CD14-positive monocyte (primary cell): ENCODE measurements around the gene INF2. TPM values are rescaled to one million over a fixed set of nuclear protein-coding genes. Genes with fewer than 3 reads are reported as not detected.
A peak's percentile ranks its signal among the peaks of the same experiment; 100 is the strongest.

Experiments used
- DNase-seq, 3 donors: peaks; one replicate each; pipeline ENCODE4 v3.0.0-alpha.2; 2011 to 2022
- H2AFZ ChIP-seq: 2 replicates; pipeline ENCODE4 v1.6.0; 2012; ENCODE audit warnings: mild to moderate bottlenecking, low read depth, low read length, inconsistent platforms; ENCODE audit not compliant: insufficient read depth, poor library complexity, severe bottlenecking
- H3K27ac ChIP-seq, 2 donors: 1 replicate in 1 of 2; 2 replicates in 1 of 2; pipeline ENCODE4 v1.5.1; 2012 to 2013; ENCODE audit warnings: low read length in 2 of 2, control low read depth in 1 of 2, inconsistent platforms in 1 of 2, low read depth in 1 of 2, mild to moderate bottlenecking in 1 of 2
- H3K27me3 ChIP-seq, 2 donors: one replicate each; pipeline versions ENCODE4 v1.6.0 to v1.6.1; 2011 to 2013; ENCODE audit warnings: low read length in 2 of 2; ENCODE audit not compliant: control insufficient read depth in 2 of 2, insufficient read depth in 2 of 2
- H3K36me3 ChIP-seq, 2 donors: replicated peaks in 1 of 2; 1 replicate in 1 of 2; 2 replicates in 1 of 2; pipeline versions ENCODE4 v1.5.1 to v1.6.1; 2012 to 2013; ENCODE audit warnings: low read length in 2 of 2, control low read depth in 1 of 2, inconsistent platforms in 1 of 2, mild to moderate bottlenecking in 1 of 2; ENCODE audit not compliant: insufficient read depth in 2 of 2, control insufficient read depth in 1 of 2
- H3K4me1 ChIP-seq, 2 donors: 1 replicate in 1 of 2; 2 replicates in 1 of 2; pipeline versions ENCODE4 v1.5.1 to v1.6.1; 2012 to 2013; ENCODE audit warnings: low read length in 2 of 2, control low read depth in 1 of 2, inconsistent platforms in 1 of 2, mild to moderate bottlenecking in 1 of 2, moderate library complexity in 1 of 2; ENCODE audit not compliant: insufficient read depth in 2 of 2, control insufficient read depth in 1 of 2
- H3K4me2 ChIP-seq: replicated peaks from 2 replicates; pipeline ENCODE3; 2012; ENCODE audit warnings: low read length, moderate library complexity, mild to moderate bottlenecking; ENCODE audit not compliant: poor library complexity, severe bottlenecking; ENCODE audit errors: extremely low read depth
- H3K4me3 ChIP-seq, 3 experiments: fragments of 200-600 bp in 1 of 3; sonication (generic) in 1 of 3; replicated peaks in 1 of 3; 1 replicate in 2 of 3; 2 replicates in 1 of 3; pipeline ENCODE4 v1.5.1; 2011 to 2013; ENCODE audit warnings: low read length in 3 of 3, mild to moderate bottlenecking in 3 of 3, control low read depth in 2 of 3, low read depth in 2 of 3, inconsistent platforms in 1 of 3, moderate library complexity in 1 of 3
- H3K79me2 ChIP-seq: 2 replicates; pipeline ENCODE4 v1.6.0; 2012; ENCODE audit warnings: mild to moderate bottlenecking, control low read depth, inconsistent platforms, low read length, moderate library complexity; ENCODE audit not compliant: insufficient read depth
- H3K9ac ChIP-seq: 2 replicates; pipeline ENCODE4 v1.6.0; 2017; ENCODE audit warnings: low read length, mild to moderate bottlenecking; ENCODE audit not compliant: insufficient read depth, poor library complexity, severe bottlenecking
- H3K9me3 ChIP-seq, 2 donors: replicated peaks in 1 of 2; 1 replicate in 1 of 2; 2 replicates in 1 of 2; pipeline versions ENCODE4 v1.5.1 to v1.6.1; 2012 to 2013; ENCODE audit warnings: low read length in 2 of 2, control low read depth in 1 of 2; ENCODE audit not compliant: control insufficient read depth in 1 of 2, insufficient read depth in 1 of 2
- H4K20me1 ChIP-seq: 2 replicates; pipeline ENCODE4 v1.6.0; 2012; ENCODE audit warnings: mild to moderate bottlenecking, low read length, control low read depth, moderate library complexity; ENCODE audit not compliant: insufficient read depth
- H3K27ac Mint-ChIP-seq, 7 donors: one replicate each; pipeline ENCODE4 v1.8.0; 2020; ENCODE audit warnings: mild to moderate bottlenecking in 7 of 7, mixed read lengths in 7 of 7, moderate library complexity in 6 of 7, inconsistent platforms in 2 of 7
- H3K27me3 Mint-ChIP-seq, 3 donors: one replicate each; pipeline ENCODE4 v1.8.0; 2021 to 2022; ENCODE audit warnings: low read depth in 3 of 3, mild to moderate bottlenecking in 3 of 3, mixed read lengths in 3 of 3, moderate library complexity in 3 of 3, inconsistent platforms in 1 of 3
- H3K36me3 Mint-ChIP-seq, 2 donors: one replicate each; pipeline ENCODE4 v1.8.0; 2020; ENCODE audit warnings: mixed read lengths in 2 of 2, inconsistent platforms in 1 of 2, mild to moderate bottlenecking in 1 of 2
- H3K4me1 Mint-ChIP-seq: one replicate; pipeline ENCODE4 v1.8.0; 2020; ENCODE audit warnings: mild to moderate bottlenecking, mixed read lengths
- H3K4me3 Mint-ChIP-seq, 2 donors: one replicate each; pipeline ENCODE4 v1.8.0; 2020; ENCODE audit warnings: mild to moderate bottlenecking in 2 of 2, mixed read lengths in 2 of 2, moderate library complexity in 1 of 2
- H3K9me3 Mint-ChIP-seq, 7 donors: one replicate each; pipeline ENCODE4 v1.8.0; 2020 to 2022; ENCODE audit warnings: mixed read lengths in 7 of 7, mild to moderate bottlenecking in 6 of 7, moderate library complexity in 6 of 7, inconsistent platforms in 2 of 7
- WGBS: methylation state at CpG from one replicate; pipeline ENCODE4 v1.1.5; 2013; ENCODE audit warnings: missing lambda C conversion rate; ENCODE audit not compliant: insufficient coverage; 5-methylcytosine and 5-hydroxymethylcytosine counted together
- intact Hi-C, 2 donors: fragments of 100-400 bp; cut with micrococcal nuclease; formaldehyde crosslinking; loops; one replicate each; pipeline versions ENCODE4 v1.15.0 to v1.15.1; 2023
- polyA plus RNA-seq, 3 donors: library from polyadenylated mRNA; depleted of rRNA in 1 of 3; unstranded in 2 of 3; stranded (reverse) in 1 of 3; fragments of 300-500 nt in 2 of 3; fragments of >200 nt in 1 of 3; fragmentation: Illumina TruSeq in 2 of 3; gene quantifications; 1 replicate in 2 of 3; 2 replicates in 1 of 3; pipeline ENCODE4 v1.2.3, GENCODE V29; 2012 to 2021
- TF ChIP-seq, protein P1 (sequence below): fragments of 200-600 bp; IDR thresholded peaks from one replicate; pipeline ENCODE4 v1.8.0; 2022; ENCODE audit warnings: antibody characterized with exemption, mild to moderate bottlenecking

INF2 gene
- polyA plus RNA-seq, 3 donors, result 2.9 to 23.3 (median 3.8) TPM

DNA sequence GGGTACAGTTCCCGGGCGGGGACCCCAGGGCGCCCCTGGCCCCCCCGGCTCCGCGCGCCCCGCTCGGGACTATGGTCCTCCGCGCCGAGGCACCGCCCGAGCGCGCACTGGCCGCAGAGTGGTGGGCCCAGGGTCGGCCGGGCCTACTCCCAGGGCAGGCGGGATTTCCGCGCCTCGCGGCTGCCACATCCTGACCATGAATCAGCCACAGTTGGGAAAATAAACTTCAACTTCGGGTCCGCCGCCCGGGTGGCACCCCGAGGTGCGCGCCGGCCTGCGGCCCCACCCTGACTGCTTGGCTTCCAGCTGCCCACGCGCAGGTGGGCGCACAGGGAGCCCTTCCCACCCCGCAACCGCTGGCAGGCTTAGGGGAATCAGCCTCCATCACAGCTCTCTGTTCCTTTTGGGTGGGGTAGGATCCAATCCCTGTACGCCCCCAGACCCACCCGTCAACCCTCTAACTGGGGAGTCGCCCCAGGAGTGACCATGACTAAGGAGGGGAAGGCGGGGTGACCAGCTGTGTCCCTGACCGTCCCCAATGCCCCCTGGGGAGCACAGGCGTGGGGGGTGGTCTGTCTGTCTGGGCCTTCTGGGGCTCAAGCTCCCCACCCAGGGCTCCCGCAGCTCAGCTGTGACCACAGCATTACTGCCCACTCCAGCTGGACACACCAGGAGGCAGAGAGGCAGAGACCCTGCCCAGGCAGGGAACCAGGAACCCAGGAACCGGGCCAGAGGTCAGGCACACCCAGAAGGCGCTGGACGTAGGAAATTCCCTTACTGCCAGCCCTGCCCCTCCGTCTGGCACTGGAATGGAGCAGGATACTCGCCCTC is 678 bp downstream of the INF2 start:
- peak in 1 of 3 donors; percentile 46 for DNase-seq
- H3K4me2 ChIP-seq, result peak overlapping the region; percentile 95
- Mint-ChIP-seq H3K4me3 (peak overlapping the region; percentile 78 to 83), H3K9me3 (no peaks in the 10 kb centered on the region), H3K36me3 (no peaks in the 10 kb centered on the region), H3K4me1 (peaks cover 46% of the 10 kb centered on the region), H3K27ac (peak overlapping the region in 1 of 7 donors; percentile 58), H3K27me3 (peaks cover 9 to 13% (median 10%) of the 10 kb centered on the region in 3 donors)
- peaks cover 0 to 13% of the 10 kb centered on the region in 2 donors for H3K27me3 ChIP-seq
- no peaks in the 10 kb centered on the region for H3K36me3 ChIP-seq
- peak overlapping the region; percentile 70 for H2AFZ ChIP-seq
- peaks cover 22% of the 10 kb centered on the region for H3K79me2 ChIP-seq
- H3K9ac ChIP-seq, result peak overlapping the region; percentile 76
- peaks cover 40% of the 10 kb centered on the region for H4K20me1 ChIP-seq
- intact Hi-C loops, result no loop called here
- H3K9me3 ChIP-seq, result no peaks in the 10 kb centered on the region
- WGBS, result 10% methylated on average over 40 of the region's 50 CpGs
- H3K4me3 ChIP-seq, result peak overlapping the region; percentile 42 to 85 (median 53)
- TF ChIP-seq, protein P1, sequence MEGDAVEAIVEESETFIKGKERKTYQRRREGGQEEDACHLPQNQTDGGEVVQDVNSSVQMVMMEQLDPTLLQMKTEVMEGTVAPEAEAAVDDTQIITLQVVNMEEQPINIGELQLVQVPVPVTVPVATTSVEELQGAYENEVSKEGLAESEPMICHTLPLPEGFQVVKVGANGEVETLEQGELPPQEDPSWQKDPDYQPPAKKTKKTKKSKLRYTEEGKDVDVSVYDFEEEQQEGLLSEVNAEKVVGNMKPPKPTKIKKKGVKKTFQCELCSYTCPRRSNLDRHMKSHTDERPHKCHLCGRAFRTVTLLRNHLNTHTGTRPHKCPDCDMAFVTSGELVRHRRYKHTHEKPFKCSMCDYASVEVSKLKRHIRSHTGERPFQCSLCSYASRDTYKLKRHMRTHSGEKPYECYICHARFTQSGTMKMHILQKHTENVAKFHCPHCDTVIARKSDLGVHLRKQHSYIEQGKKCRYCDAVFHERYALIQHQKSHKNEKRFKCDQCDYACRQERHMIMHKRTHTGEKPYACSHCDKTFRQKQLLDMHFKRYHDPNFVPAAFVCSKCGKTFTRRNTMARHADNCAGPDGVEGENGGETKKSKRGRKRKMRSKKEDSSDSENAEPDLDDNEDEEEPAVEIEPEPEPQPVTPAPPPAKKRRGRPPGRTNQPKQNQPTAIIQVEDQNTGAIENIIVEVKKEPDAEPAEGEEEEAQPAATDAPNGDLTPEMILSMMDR, result no peak
- H3K4me1 ChIP-seq, result peaks cover 37 to 62% of the 10 kb centered on the region in 2 donors
- H3K27ac ChIP-seq, result peak overlapping the region in 1 of 2 donors; percentile 61

DNA sequence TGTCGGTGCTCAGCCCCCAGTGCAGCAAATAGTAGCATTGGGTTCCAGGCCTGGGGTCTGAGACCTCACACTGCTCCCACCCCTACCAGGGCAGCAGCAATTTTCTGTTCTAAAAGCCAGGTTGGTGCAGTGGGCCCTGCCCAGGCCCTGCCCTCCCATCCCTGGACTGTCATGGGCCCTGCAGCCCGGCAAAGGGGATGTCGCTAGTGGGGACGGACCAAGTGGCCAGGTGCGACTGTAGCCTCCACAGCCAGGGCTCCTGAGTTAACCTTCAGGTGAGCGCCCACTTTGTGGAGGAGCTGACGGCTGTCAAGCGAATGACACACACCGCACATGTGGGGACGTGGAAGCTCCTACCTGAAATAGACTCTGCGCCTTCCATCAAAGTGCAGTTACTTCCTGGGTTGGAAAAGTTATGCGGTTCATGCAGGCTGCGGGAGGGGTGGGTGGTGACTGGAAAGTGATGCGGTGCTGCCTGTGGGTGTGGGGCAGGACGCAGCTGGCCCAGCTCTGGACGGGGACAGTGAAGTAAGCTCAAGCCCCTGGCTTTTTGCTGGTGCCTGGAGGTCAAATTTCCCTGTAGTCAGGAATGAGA is 1.5 kb downstream of the INF2 start:
- H4K20me1 ChIP-seq, result peaks cover 49% of the 10 kb centered on the region
- peak overlapping the region; percentile 95 for H3K4me2 ChIP-seq
- H3K27me3 ChIP-seq, result peaks cover 0 to 13% of the 10 kb centered on the region in 2 donors
- Mint-ChIP-seq H3K27me3 (peaks cover 10 to 12% (median 12%) of the 10 kb centered on the region in 3 donors), H3K9me3 (no peaks in the 10 kb centered on the region), H3K27ac (peak overlapping the region in 1 of 7 donors; percentile 52), H3K4me3 (peak overlapping the region in 1 of 2 donors; percentile 78), H3K36me3 (peaks cover 1 to 2% of the 10 kb centered on the region in 2 donors), H3K4me1 (peaks cover 52% of the 10 kb centered on the region)
- TF ChIP-seq, protein P1, result no peak
- no peak overlapping the region for H3K27ac ChIP-seq
- H2AFZ ChIP-seq, result no peak overlapping the region
- H3K9ac ChIP-seq, result peak overlapping the region; percentile 76
- DNase-seq, result no peak
- intact Hi-C loops, result no loop called here
- no peaks in the 10 kb centered on the region for H3K9me3 ChIP-seq
- peak overlapping the region in 2 of 3 experiments; percentile 53 to 85 for H3K4me3 ChIP-seq
- H3K4me1 ChIP-seq, result peaks cover 41 to 67% of the 10 kb centered on the region in 2 donors
- peaks cover 22% of the 10 kb centered on the region for H3K79me2 ChIP-seq
- 91% methylated on average over 16 of the region's 16 CpGs for WGBS
- H3K36me3 ChIP-seq, result no peaks in the 10 kb centered on the region
